Mammary epithelial cell (primary cell): Measurements from ENCODE around the gene NCBP2L.

Experiments used
- EZH2 ChIP-seq: IDR thresholded peaks from 2 replicates; pipeline ENCODE4 v1.6.1; 2012; ENCODE audit warnings: low read length, inconsistent platforms, borderline replicate concordance
- TF ChIP-seq, protein P1 (sequence below), 2 donors: IDR thresholded peaks in 1 of 2; conservative IDR thresholded peaks in 1 of 2; 2 replicates each; pipeline ENCODE4 v1.5.1; 2011 to 2012; ENCODE audit warnings: inconsistent platforms in 2 of 2, low read length in 2 of 2, mild to moderate bottlenecking in 2 of 2, control low read depth in 1 of 2, low read depth in 1 of 2; ENCODE audit not compliant: insufficient read depth in 1 of 2; ENCODE audit errors: extremely low read depth in 1 of 2

DNA sequence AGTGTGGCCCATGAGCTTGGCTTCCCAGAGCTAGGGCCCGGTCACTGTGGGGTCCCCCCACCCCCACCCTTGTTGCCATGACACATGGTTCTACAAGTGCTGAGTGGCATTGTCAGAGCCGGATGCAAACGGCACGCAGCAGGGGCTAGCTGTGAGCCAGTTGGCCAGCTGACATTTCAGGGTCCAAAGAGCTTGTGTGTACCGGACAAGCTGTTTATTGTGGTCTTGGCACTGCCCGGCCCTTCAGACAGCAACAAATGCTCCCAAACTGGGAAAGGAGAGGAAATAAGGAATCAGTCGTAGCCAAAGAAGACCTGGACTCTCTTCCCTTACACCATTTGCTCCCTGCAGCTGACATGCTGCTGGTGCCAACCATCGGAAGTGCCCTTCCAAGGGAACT lies 38.8 kb upstream of the NCBP2L start:
- TF ChIP-seq, protein P1, sequence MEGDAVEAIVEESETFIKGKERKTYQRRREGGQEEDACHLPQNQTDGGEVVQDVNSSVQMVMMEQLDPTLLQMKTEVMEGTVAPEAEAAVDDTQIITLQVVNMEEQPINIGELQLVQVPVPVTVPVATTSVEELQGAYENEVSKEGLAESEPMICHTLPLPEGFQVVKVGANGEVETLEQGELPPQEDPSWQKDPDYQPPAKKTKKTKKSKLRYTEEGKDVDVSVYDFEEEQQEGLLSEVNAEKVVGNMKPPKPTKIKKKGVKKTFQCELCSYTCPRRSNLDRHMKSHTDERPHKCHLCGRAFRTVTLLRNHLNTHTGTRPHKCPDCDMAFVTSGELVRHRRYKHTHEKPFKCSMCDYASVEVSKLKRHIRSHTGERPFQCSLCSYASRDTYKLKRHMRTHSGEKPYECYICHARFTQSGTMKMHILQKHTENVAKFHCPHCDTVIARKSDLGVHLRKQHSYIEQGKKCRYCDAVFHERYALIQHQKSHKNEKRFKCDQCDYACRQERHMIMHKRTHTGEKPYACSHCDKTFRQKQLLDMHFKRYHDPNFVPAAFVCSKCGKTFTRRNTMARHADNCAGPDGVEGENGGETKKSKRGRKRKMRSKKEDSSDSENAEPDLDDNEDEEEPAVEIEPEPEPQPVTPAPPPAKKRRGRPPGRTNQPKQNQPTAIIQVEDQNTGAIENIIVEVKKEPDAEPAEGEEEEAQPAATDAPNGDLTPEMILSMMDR (conservative IDR thresholded peaks at IDR 0.05 in 1 of 2, IDR thresholded peaks at IDR 0.05 in 1 of 2; ENCODE audit: extremely low read depth in 1 of 2, insufficient read depth in 1 of 2, low read depth in 1 of 2, low read length in 2 of 2), result no peak
- TF ChIP-seq EZH2, result no peak
